ENCODE measurements around the gene NHEJ1.
A peak's percentile ranks its signal among the peaks of the same experiment; 100 is the strongest.

NHEJ1 gene

GRCh38 chr2:219165058-219165911 lies 4.7 kb upstream of the NHEJ1 start:
- no peak for DNase-seq

- DNase-seq = no peak
These were observed 2.5 kb upstream of the NHEJ1 start for GRCh38 chr2:219163156-219163555.

GRCh38 chr2:219161097-219161496 lies 482 bp upstream of the NHEJ1 start:
- no peak for DNase-seq

GRCh38 chr2:219159771-219160185 lies 837 bp downstream of the NHEJ1 start:
- no peak for DNase-seq

- no peak for DNase-seq
These were observed 2.0 kb downstream of the NHEJ1 start for GRCh38 chr2:219158586-219158985.

- DNase-seq = no peak
These were observed 2.6 kb downstream of the NHEJ1 start for GRCh38 chr2:219158025-219158424.

- DNase-seq = no peak
These were observed 3.2 kb downstream of the NHEJ1 start for GRCh38 chr2:219157396-219157795.

- peak; percentile 54 for DNase-seq
These were observed 5.5 kb downstream of the NHEJ1 start for GRCh38 chr2:219155054-219155644.

GRCh38 chr2:219149667-219150066 lies 10.9 kb downstream of the NHEJ1 start:
- no peak for DNase-seq

GRCh38 chr2:219142329-219142728 lies 18.3 kb downstream of the NHEJ1 start:
- peak; percentile 19 for DNase-seq

GRCh38 chr2:219140722-219141121 lies 19.9 kb downstream of the NHEJ1 start:
- DNase-seq = no peak

- no peak for DNase-seq
These were observed 26.6 kb downstream of the NHEJ1 start for GRCh38 chr2:219133976-219134375.

- no peak for DNase-seq
These were observed 28.9 kb downstream of the NHEJ1 start for GRCh38 chr2:219131744-219132143.

GRCh38 chr2:219131327-219131726 lies 29.3 kb downstream of the NHEJ1 start:
- DNase-seq = no peak

GRCh38 chr2:219129589-219129988 lies 31.0 kb downstream of the NHEJ1 start:
- no peak for DNase-seq

- DNase-seq = no peak
These were observed 32.2 kb downstream of the NHEJ1 start for GRCh38 chr2:219128396-219128795.

- DNase-seq = no peak
These were observed 33.5 kb downstream of the NHEJ1 start for GRCh38 chr2:219127037-219127635.

GRCh38 chr2:219126555-219126954 lies 34.1 kb downstream of the NHEJ1 start:
- peak; percentile 18 for DNase-seq

- no peak for DNase-seq
These were observed 34.7 kb downstream of the NHEJ1 start for GRCh38 chr2:219125886-219126270.

GRCh38 chr2:219125225-219125885 lies 35.3 kb downstream of the NHEJ1 start:
- peak; percentile 26 for DNase-seq

GRCh38 chr2:219124381-219125110 lies 36.1 kb downstream of the NHEJ1 start:
- no peak for DNase-seq

- no peak for DNase-seq
These were observed 37.1 kb downstream of the NHEJ1 start for GRCh38 chr2:219123356-219124135.
